NCI-H2227 treated with DMSO at 0.1 percent for 48 hours (cell line): Measurements from ENCODE around the gene TXLNB.

Experiments used
- DNase-seq: peaks from one replicate; lab custom pipeline; 2025; lab: John Stamatoyannopoulos, UW

Gene TXLNB

DNA sequence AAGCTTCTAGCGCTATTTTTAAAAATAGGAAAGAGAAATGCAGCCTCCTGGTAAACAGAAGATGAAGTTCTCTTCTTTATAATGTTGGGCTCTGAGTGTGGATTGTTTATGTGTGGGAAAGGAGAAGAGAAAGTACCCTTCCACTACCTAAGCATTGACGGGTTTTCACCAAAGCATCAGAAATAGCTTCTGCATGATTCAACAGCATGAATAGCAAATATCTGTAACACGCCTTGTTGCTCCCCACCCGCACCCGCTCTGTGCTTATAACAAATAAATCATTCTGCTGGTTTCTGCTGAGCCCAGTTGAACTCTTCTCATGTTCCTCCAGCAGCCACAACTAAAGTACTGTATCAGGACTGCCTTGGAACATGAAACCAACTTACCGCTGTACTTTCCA, 20.7 kb downstream of the TXLNB start:
- DNase-seq, result no peak

DNA sequence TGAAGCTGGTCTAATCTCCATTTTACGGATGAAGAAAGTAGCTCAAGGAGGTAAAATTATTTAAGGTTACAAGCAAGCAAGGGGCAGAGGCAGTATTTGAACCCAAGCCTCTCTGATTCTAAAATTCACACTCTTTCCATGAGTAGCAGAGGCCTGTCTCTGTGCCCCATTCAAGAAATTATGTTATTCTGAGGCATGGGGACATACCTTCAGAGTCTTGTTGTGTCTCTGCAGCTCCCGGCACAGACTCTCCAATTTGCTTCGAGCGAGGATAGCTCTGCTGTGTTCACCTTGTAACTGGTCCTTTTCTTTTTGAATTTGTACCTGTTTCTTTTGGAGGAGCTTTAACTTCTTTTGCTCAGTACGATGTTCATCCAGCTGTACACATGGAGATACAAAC, 21.5 kb downstream of the TXLNB start:
- DNase-seq, result no peak

DNA sequence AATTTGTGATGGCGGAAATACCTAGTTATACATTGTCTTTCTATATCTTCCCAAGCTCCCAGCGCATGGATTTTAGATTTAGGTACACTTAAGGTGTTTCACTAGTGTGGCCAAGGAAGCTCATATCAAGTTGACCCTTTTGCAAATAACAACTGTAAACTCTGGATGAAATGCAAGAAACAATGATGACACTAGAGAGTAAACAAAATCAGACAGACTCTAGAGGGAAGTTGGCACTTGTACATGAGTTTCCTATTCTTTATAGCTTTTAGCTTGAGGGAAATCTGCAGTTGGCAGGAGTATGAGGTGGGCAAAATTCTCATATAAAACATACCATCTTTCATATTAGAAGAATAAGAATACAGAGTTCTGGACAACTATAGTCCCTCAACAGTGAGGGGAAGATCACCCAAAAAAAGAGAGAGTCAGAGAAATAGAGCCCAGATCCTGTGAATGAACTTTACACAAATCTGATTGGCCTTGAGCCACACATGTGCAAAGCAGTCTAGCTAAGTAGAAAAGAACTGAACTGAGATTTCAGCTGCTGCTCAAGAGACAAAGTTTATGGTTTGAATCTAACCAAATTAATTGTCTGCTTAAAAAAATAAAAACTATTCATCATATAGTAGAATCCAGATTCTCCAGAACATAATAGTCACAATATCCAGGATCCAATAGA, 26.1 kb downstream of the TXLNB start:
- DNase-seq, result no peak

DNA sequence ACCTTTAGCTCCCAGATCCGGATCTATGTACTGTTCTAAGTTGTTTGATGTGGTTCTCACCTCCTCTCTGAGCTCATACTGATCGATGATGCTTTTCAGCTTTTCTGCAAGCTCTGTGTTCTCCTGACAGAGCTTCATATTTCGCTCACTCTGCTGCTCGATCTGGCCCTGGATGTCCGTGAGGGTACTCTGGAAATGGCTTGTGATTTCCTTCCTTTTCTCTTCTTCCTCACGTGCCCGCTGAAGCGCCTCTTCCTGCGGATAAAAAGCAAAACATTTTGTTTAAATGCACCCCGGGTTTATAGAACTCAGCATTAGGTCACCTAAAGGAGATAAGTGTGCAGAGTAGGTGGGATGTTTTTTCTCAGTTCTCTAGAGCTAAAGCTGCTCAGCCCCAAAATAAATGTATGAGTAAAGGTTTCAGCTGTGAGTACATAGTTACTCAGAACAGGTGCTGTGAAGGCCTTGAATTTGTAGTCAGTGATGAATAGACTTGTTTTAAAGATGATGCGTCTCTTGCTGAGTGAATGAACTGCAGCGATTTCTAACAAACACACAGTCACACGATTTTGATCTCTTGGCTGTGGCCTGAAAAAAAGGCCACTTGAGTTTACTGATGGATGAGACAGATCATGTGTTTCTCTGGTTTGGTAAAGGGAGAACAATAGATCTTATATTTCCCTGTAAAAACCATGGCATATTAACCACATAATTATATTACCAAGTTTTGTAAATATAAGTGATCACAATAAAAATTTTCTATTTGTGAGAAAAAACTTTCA, 29.1 kb downstream of the TXLNB start:
- DNase-seq, result no peak

DNA sequence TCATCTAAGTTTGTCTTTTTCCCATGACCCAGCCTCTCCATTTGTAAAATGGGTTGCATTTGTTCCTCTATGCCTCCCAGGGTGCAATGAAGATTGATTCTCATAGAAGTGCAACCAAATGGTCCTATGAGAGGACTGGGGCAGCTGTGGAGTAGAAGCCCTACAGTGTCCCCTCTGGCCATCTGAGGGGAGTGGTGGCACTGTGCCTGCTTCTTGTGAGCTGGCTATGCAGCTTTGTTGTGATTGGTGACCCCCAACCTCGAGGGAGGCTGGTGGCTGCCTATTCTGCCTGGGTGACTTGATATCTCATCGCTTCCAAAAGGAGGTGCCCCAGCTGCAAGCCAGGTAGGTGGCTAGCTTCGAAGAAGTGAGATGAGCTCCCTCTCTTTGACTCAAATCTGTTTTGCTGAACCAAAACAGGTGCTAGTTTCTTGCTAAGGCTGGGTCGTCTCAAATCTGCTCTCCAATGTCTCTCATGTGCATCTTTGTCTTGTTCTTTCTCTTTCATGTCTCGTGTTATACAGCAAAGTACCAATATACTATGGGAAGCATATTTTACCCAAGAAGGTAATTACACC, 33.9 kb downstream of the TXLNB start:
- no peak for DNase-seq

DNA sequence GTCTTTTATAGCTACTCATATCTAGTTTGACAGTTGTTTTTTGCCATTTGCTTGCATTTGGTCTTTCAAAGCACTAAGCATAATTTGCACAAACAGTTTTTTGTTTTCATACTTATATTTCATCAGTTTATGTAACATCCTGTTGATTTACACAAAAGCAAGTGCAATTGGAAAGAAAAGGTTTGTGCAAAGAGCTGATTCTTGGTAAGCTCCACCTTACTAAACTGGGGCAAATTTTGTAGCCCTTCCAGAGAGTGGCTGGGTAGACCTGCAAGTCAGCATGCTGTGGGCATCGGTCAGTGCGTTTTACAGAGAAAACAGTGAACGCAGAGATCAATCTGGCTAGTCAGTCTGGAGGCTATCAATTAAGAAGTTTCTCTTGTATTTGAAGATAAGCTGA, 34.5 kb downstream of the TXLNB start:
- no peak for DNase-seq

DNA sequence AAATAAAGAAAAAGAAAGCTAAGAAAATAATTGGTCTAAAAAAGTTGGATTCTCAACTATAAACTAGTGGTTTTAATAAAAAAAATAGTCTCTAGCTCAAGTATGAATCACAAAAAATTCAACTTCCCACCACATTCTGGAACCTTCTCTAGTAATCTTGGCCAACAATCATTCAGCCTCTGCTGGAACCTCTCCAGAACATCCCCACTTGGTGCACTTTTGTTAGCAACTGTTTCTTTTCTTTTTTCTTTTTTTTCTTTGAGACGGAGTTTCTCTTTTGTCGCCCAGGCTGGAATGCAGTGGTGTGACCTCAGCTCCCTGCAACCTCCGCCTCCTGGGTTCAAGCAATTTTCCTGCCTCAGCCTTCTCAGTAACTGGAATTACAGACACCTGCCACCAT, 35.7 kb downstream of the TXLNB start:
- DNase-seq, result no peak

DNA sequence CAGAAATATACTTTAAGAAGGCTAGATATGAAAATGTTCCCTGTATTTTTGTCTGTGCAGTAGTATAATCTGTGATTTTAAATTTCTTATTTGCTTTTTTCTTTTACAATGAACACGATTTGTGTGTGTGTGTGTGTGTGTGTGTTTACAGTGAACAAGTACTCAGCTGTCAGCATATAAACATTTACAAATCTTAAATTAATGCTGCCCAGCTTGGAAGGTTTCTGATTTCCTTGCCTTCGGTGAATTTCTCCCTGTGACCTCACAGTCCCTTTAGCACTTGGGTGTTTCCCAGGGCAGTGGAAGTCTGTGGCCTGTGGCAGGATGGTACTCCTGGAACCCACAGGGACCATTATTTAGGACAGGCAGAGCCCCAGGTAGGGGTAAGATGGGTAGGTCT, 37.6 kb downstream of the TXLNB start:
- DNase-seq, result no peak

DNA sequence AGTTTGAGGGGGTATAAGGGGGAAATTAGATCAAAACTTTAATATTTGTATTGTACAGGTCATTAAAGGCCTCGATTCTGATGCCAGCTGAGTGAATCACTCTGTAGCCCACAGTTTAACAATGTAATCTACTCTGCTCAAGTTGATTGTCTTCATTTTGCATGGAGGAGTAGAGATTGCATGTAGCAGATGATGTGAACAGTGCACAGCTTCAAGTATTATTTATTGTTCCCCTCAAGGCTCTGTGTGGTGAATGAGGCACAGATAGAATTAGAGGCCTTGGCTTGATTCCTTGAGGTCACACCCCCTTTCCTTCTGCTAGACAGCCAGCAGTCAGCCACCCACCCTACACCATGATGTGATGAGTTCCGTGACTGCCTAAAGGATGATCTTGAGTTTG, 38.1 kb downstream of the TXLNB start:
- no peak for DNase-seq

DNA sequence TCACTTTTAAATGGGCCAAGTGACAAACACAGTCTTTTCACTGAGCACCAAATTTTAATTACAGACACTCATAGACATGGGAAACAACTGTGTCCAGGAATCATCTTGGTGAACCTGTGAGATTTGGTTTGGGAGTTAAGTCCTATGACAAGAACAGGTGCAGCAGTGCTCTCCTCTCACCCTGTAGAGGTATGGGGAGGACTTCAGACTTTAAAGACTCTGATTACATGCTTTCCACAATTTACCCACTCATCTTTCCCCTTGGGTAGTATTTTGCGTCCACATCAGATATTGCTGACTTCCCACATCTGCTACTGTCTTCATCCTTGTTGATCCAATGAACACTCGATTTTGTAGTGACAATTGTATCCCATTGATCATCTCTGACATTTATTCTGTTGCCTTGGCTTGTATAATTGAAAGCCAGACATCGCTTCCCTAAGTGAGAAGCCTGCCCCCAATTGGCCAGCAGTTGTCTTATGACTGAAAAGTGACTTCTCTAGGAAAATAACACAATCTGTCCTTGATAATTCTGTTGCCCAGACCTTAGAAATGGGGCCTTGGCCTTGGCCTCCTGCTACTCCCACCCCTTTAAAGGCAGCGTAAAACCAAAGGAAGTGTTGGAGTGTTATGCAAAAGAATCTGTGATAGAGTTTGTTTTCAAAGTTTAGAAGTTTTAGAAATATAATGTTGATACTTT, 40.0 kb downstream of the TXLNB start:
- no peak for DNase-seq

DNA sequence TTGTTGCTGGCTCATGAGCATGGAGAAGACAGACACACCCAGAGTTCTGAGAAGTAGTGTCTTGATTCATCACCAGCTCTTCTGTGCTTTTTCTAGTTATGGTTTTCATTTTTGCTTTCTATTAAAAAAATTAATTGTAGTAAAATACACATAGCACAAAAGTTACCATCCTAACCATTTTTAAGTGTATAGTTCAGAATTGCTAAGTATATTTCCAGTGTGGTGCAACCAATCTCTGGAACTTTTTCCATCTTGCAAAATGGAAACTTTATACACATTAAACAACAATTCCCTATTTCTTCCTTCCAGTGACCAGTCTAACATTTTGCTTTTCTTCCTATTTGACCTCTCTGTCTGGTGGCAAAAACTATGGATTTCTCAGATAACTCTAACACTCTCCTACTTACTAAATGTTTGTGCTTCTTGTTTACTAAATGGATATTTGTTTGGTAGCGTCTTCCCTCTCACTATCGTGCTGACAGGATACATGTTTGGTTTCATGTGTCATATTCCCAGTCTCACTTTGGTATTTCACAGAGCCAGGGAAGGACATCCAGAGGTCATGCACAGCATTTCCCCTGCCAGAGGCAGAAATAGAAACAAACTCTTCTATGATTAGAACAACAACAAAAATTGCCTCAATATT, 40.6 kb downstream of the TXLNB start:
- DNase-seq, result no peak

DNA sequence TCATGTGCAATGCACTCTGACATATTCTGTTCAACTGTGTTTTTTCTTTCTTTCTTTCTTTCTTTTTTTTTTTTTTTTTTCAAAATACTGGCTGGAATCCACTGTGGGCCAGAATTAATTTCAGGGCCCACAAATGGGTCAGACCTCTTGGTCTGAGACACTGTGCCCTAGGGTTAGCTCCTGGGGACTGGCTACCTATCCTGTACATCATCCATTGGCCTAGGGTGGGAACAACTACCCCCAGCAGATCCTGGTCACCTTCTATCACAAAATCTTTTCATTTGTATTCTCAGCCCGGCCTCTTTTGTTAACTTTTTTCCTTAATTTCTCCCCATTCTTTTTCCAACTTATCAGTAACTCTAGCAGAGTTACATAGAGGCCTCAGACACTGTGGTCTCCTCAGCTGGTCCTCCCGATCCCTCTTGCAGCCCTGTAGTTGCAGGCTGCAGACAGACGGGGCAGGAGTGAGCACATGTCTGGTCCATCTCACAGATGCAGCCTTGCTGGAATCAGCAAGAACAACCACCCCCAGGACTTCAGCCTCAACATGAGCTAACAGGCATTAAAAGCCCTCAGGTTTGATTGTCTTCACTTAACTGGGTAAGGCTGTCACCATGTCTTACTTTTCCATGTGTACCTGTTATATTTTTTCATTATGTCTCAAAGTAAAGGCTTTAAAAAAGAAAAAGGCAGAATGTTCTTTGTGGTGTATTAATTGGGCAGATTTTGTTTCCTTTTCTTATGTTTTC, 41.3 kb downstream of the TXLNB start:
- peak; percentile 12 for DNase-seq

DNA sequence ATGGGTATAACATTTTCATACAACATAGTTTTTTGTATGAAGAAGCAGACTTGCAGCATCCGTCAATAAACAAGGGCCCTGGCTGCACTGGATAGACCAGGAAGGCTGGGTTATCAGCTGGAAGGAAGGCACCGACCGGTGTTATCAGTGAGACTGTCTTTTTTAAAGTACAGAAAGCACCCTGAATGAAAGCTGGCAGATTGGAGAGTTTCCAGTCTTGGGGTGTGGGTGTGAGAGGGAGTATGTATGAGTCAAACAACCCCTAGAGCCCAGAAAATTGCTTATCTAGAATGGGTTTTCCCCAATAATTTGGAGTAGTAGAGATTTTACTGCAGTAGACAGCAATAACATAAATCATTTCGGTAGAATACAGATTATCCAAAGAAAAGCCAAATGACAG, 42.4 kb downstream of the TXLNB start:
- no peak for DNase-seq

DNA sequence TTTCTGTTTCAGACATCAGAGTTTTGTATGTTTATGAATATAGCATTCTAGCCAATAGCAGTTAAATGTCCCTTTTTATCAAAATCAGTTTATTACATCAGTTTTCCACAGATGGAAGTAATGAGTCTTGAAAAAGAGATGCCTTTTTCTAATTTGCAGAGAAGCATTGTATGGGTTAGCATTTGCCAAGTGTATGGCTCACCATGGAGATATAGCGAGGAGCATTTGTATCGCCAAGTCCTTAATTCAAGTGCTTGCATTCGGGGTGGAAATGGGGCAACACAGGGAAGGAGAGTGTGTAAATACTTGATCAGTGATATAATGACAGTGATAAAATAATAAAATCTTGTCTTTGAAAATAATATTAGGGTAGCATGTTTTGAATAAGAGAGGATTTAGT, 42.9 kb downstream of the TXLNB start:
- no peak for DNase-seq

DNA sequence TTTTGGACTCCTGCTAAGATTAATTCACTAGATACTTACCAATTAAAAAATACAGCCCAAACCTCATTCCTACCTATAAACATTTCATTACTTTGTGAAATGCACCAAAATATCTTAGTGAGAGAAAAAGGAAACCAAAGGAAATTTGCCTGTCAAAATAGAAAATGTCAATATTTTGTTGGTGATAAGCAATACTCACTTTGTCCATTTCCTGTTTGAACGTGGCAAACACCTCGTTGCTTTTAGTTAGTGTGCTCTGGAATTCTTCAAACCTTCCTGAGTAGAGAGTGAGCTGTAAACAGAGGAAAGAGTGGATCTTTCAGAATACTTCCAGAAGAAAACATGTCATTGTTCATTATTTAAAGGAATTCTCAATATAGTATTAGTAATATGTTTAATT, 44.2 kb downstream of the TXLNB start:
- DNase-seq, result no peak

DNA sequence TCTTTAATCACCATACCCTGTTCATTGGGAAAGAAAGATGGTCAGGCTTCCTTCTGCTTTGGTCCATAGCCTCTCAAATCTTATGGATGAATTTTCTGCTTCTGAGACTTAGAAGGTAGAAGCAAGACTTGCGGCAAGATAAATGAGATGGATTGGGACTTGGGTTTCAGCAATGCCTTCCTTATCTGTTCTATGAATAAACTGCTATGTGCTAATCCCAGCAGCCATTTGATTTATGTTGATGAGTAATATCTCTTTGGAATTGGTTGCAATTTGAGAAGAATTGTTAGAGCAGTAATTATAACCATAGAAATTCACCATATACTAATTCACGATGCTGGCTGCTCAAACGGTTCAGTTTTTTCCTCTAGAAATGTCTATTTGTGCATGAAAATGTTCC, 48.3 kb downstream of the TXLNB start:
- DNase-seq, result no peak

DNA sequence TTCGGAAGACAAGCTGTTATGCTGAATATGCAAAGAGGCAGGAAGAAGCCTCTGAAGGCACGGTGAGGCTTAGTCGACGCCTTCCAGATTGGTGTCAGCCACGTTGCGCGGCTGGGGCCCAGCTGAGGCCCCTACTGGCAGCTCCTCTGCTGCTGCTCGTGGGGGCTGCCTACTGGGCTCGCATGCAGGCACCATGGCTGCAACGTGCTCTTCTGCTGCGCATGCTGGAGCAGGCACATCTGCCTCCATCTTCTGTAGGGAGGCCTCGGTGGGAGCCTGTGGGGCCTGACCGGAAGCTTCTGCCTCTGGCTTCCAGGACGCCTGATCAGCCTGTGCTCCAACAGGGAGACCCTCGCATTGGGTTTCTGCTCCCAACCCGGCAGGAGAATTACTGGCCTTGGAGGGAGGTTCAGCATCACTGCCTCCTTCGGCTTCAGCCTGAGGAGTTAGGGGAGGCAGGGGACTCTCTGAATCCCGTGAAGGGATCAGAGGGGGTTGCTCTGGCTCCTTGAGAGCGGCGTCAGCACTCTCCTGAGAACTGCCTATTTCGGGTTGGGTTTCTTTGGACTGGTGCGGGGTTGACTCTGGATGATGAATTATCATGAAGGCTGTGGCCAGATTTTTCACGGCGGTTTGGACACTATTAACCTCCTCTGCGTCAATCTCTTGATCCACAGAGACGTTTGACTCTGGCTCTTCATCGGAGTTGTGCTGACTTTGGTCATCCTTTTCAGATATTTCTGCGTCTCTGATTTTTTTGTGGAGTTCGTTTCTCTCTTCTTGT, 49.1 kb downstream of the TXLNB start:
- no peak for DNase-seq

DNA sequence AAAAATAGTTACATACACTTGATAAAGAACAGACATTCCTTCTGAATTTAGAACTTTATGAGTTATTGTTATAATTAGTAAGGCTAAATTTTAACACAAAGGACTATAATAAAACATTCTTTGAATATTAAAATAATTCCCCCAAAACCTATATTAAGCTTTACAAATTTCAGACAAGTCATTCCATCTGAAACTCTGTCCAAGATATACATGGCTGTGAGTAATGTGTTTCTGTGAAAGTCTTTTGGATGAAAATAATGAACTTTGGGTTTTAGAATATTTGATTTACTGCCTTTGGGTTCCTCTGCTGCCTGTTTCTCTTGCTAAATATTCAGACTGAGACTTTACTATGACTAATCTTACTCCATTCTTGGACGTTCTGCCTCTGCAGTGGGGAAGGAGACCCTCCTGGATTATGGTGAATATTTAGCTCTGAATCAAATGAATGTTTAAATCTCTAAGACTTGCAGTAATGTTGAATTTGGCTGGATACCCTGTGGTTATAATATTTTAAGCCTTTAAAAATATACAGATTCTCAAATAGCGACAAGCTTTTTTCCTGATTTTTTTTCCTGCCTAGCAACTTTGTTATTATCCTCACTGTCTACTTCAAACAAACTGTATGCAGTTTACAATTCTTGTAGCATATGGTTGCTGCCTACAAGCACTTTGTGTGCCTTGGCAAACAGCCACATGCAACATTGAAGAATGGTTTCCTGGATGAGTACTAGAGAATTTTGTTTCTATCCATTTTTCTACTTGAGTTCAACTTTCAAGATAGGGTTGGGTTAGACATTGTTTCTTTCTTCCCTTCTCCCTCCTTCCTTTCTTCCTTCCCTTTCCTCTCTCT, 51.4 kb downstream of the TXLNB start:
- DNase-seq, result no peak

DNA sequence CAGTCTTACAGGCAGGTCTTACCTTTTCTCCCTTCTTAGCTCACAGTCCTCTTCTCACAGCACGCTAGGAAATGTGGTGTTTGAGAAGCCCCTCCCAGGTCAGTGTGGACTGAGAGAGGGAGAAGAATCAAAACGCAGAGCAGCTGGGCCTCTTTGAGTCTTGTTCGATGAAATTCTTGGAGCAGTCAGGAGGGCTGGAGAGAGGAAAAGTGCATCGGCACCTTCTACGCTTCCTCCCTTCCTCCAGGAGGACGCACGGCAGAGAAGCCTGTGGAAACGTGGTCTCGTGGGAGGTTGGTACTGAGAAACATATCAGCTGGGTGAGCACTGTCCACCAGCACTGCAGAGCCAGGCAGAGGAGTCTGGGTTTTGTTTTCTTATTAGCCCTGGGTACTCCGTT, 52.7 kb downstream of the TXLNB start:
- no peak for DNase-seq

DNA sequence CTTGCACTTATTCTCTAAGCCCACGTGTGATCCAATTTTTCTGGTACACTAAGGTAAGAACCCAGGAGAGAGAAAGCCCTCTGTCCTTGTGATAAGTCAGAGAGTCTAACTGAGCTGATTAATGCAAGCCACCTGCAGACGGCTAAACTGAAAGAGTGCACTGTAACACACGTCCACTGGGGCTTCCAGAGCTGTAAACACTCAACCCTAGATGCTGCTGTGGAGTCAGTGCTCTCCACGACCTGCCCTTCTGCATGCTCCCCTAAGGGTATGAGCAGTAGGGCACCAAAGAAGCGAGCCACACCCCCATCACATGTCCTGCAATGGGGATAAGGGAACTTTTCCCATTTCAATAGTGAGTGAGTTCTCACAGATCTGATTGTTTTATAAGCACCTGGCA, 55.7 kb downstream of the TXLNB start:
- no peak for DNase-seq
